Measurements from ENCODE around the gene DLGAP1.

The DLGAP1 gene

DNA sequence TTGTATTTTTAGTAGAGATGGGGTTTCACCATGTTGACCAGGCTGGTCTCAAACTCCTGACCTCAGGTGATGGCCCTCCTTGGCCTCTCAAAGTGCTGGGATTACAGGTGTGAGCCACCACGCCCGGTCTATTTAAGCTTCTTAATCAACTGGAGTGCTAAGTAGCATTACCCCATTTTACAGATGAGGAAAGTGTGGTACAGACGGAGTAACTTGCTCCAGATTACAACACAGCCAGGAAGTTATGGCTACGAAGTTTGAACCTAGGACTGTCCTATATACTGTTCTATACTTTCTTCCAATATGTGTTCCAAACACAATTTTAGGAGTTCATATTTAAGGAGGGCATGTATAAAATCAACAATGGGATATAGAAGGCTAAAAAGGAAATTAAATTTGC, 807.5 kb downstream of the DLGAP1 start:
- Histone ChIP-seq H3K27me3 (ENCODE audit: insufficient read depth, poor library complexity, severe bottlenecking) (no peaks in the 10 kb centered on the region), H3K27ac (replicated peaks) (no peak overlapping the region), H3K4me3 (replicated peaks; ENCODE audit: insufficient read depth, low read length) (no peak overlapping the region)
- no peak for TF ChIP-seq GABPA (IDR thresholded peaks at IDR 0.05; ENCODE audit: low read depth)
- TF ChIP-seq, protein P1, sequence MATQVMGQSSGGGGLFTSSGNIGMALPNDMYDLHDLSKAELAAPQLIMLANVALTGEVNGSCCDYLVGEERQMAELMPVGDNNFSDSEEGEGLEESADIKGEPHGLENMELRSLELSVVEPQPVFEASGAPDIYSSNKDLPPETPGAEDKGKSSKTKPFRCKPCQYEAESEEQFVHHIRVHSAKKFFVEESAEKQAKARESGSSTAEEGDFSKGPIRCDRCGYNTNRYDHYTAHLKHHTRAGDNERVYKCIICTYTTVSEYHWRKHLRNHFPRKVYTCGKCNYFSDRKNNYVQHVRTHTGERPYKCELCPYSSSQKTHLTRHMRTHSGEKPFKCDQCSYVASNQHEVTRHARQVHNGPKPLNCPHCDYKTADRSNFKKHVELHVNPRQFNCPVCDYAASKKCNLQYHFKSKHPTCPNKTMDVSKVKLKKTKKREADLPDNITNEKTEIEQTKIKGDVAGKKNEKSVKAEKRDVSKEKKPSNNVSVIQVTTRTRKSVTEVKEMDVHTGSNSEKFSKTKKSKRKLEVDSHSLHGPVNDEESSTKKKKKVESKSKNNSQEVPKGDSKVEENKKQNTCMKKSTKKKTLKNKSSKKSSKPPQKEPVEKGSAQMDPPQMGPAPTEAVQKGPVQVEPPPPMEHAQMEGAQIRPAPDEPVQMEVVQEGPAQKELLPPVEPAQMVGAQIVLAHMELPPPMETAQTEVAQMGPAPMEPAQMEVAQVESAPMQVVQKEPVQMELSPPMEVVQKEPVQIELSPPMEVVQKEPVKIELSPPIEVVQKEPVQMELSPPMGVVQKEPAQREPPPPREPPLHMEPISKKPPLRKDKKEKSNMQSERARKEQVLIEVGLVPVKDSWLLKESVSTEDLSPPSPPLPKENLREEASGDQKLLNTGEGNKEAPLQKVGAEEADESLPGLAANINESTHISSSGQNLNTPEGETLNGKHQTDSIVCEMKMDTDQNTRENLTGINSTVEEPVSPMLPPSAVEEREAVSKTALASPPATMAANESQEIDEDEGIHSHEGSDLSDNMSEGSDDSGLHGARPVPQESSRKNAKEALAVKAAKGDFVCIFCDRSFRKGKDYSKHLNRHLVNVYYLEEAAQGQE (IDR thresholded peaks at IDR 0.05; ENCODE audit: insufficient replicate concordance, low read depth): no peak
- TF ChIP-seq, protein P2, sequence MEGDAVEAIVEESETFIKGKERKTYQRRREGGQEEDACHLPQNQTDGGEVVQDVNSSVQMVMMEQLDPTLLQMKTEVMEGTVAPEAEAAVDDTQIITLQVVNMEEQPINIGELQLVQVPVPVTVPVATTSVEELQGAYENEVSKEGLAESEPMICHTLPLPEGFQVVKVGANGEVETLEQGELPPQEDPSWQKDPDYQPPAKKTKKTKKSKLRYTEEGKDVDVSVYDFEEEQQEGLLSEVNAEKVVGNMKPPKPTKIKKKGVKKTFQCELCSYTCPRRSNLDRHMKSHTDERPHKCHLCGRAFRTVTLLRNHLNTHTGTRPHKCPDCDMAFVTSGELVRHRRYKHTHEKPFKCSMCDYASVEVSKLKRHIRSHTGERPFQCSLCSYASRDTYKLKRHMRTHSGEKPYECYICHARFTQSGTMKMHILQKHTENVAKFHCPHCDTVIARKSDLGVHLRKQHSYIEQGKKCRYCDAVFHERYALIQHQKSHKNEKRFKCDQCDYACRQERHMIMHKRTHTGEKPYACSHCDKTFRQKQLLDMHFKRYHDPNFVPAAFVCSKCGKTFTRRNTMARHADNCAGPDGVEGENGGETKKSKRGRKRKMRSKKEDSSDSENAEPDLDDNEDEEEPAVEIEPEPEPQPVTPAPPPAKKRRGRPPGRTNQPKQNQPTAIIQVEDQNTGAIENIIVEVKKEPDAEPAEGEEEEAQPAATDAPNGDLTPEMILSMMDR (IDR thresholded peaks at IDR 0.05; ENCODE audit: insufficient read depth, low read length): no peak
- TF ChIP-seq SPI1 (IDR thresholded peaks at IDR 0.05; ENCODE audit: borderline replicate concordance, low read depth): no peak
- TF ChIP-seq POLR2AphosphoS5 (IDR thresholded peaks at IDR 0.05; ENCODE audit: low read depth): no peak
- DNase-seq (ENCODE audit: low read depth in 1 of 2, low spot score in 1 of 2): no peak

DNA sequence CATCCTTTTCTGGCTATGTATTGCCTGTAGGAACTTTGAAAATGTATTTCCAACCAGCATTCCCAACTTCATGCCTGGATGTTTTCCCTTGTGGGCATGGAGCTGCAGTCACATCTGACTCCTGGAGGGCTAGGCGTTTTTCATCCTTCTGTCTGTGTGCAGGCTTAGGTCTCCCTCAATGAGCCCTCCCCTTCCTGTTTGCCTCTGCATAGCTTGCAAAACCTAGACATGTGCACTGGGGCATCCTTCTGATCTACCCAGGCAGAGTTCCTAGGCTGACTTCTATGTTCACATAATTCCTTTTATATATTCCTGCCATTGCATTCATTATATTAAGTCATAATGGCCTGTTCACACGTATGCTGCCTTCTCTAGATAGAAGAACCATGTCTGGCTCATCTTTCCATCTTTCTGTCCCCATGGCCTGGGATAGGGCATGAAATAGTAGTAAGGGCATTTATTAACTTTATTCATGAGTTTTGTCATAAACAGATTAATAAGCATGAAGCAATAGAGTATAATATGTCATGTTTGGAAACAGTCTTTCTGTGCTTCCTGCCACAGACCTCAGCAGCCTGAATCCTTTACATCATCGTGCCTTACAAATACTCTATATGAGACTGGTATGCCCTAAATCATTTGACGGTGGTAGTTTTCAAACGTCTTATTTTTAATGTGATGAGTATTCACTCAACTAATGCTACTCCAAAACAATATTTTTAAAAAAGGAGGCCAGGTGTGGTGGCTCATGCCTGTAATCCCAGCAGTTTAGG, 809.5 kb downstream of the DLGAP1 start:
- H3K4me3 ChIP-seq (replicated peaks; ENCODE audit: insufficient read depth, low read length): no peak overlapping the region
- TF ChIP-seq, protein P1 (IDR thresholded peaks at IDR 0.05; ENCODE audit: insufficient replicate concordance, low read depth): no peak
- TF ChIP-seq, protein P2 (IDR thresholded peaks at IDR 0.05; ENCODE audit: insufficient read depth, low read length): no peak
- TF ChIP-seq SPI1 (IDR thresholded peaks at IDR 0.05; ENCODE audit: borderline replicate concordance, low read depth): no peak
- no peak overlapping the region for H3K27ac ChIP-seq (replicated peaks)
- no peaks in the 10 kb centered on the region for H3K27me3 ChIP-seq (ENCODE audit: insufficient read depth, poor library complexity, severe bottlenecking)
- DNase-seq (ENCODE audit: low read depth in 1 of 2, low spot score in 1 of 2): no peak

DNA sequence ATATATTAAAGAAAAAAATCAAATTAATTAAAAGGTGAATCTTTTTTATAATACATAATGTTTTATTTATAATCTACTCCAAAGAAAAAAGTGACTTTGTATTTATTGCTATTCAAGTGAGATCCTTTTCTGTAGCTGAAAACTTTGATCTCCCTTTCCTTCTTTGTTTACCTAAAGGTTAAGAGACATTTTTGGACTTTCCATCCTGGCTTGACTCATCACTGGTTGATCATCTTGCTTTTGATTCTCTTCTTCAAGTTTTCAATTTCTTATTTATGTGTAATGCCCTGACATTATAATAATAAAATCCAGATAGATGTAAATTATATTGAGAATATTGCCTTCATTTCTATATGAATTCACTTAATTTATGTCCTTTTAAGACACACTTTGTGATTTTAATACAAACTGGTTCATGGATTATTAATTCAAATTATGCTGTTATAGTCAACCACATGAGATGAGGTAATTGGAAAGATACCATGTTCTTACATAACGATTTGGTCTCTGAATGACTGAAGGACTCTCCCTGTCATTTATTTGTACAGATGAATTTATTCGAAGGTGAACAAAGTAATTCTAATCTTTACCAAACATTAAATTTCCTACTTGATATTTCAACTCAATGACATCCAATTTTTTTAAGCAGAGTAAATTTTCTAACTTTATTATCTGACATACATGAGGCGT, 820.7 kb downstream of the DLGAP1 start:
- no peak for DNase-seq (ENCODE audit: low read depth in 1 of 2, low spot score in 1 of 2)
- TF ChIP-seq, protein P2 (IDR thresholded peaks at IDR 0.05; ENCODE audit: insufficient read depth, low read length): no peak
- TF ChIP-seq SPI1 (IDR thresholded peaks at IDR 0.05; ENCODE audit: borderline replicate concordance, low read depth): no peak
- TF ChIP-seq POLR2AphosphoS5 (IDR thresholded peaks at IDR 0.05; ENCODE audit: low read depth): no peak
- TF ChIP-seq GABPA (IDR thresholded peaks at IDR 0.05; ENCODE audit: low read depth): no peak
- TF ChIP-seq, protein P1 (IDR thresholded peaks at IDR 0.05; ENCODE audit: insufficient replicate concordance, low read depth): no peak
- Histone ChIP-seq H3K27ac (replicated peaks) (no peak overlapping the region), H3K27me3 (ENCODE audit: insufficient read depth, poor library complexity, severe bottlenecking) (no peaks in the 10 kb centered on the region), H3K4me3 (replicated peaks; ENCODE audit: insufficient read depth, low read length) (no peak overlapping the region)

Data from HL-60 (cell line).